Right atrium auricular region (tissue), 2 donors: ENCODE data around the gene ATP6V0A1. TPM values are rescaled to one million over a fixed set of nuclear protein-coding genes. Genes with fewer than 3 reads are reported as not detected.

Source experiments
- DNase-seq: peaks from one replicate; pipeline ENCODE4 v3.0.0-alpha.2; 2019; ENCODE audit warnings: low spot score
- H3K27ac ChIP-seq, 2 donors: fragments of 200-600 bp; sonication (generic); 1 replicate in 1 of 2; 2 replicates in 1 of 2; pipeline ENCODE4 v1.5.1; 2016 to 2019
- H3K27me3 ChIP-seq, 2 donors: fragments of 200-600 bp; sonication (generic); one replicate each; pipeline versions ENCODE4 v1.5.1 to v1.6.0; 2017 to 2019
- H3K36me3 ChIP-seq: fragments of 200-600 bp; sonication (generic); one replicate; pipeline ENCODE4 v1.5.1; 2016
- H3K4me1 ChIP-seq, 2 donors: fragments of 200-600 bp; sonication (generic); one replicate each; pipeline versions ENCODE4 v1.5.1 to v1.6.0; 2017 to 2019
- H3K4me3 ChIP-seq, 2 donors: fragments of 200-600 bp; sonication (generic); 1 replicate in 1 of 2; 2 replicates in 1 of 2; pipeline ENCODE4 v1.5.1; 2017 to 2019; ENCODE audit warnings: mild to moderate bottlenecking in 1 of 2, moderate library complexity in 1 of 2
- H3K9me3 ChIP-seq, 2 donors: fragments of 200-600 bp; sonication (generic); one replicate each; pipeline ENCODE4 v1.5.1; 2019
- CTCF ChIP-seq, 2 donors: fragments of 200-600 bp; sonication (generic); IDR thresholded peaks; one replicate each; pipeline ENCODE4 v1.5.1; 2019; ENCODE audit warnings: antibody characterized with exemption in 2 of 2
- total RNA-seq, 2 donors: library from RNA; depleted of rRNA; stranded (reverse); fragments of >200 nt; gene quantifications; one replicate each; pipeline ENCODE4 v1.1.0, GENCODE V29; 2016

The ATP6V0A1 gene
- total RNA-seq, 2 donors from 2014 or later, result 38.9 to 67.5 TPM

GRCh38 chr17:42514867-42515266 is 56.2 kb downstream of the ATP6V0A1 start:
- Histone ChIP-seq H3K36me3 (peaks cover 28% of the 10 kb centered on the region), H3K27me3 (no peaks in the 10 kb centered on the region), H3K27ac (no peak overlapping the region), H3K4me1 (peaks cover 4 to 56% of the 10 kb centered on the region in 2 donors), H3K9me3 (no peaks in the 10 kb centered on the region), H3K4me3 (no peak overlapping the region)
- no peak for TF ChIP-seq CTCF (IDR thresholded peaks at IDR 0.05)
- DNase-seq, result no peak

- peak; percentile 95 for DNase-seq
- TF ChIP-seq CTCF (IDR thresholded peaks at IDR 0.05), result peak; percentile 77 to 94
- no peaks in the 10 kb centered on the region for H3K27me3 ChIP-seq
- H3K4me3 ChIP-seq, result no peak overlapping the region
- peaks cover 15% of the 10 kb centered on the region for H3K36me3 ChIP-seq
- H3K9me3 ChIP-seq, result no peaks in the 10 kb centered on the region
- H3K27ac ChIP-seq, result peak overlapping the region; percentile 91 to 98
- H3K4me1 ChIP-seq, result peaks cover 4 to 77% of the 10 kb centered on the region in 2 donors
These were observed 58.8 kb downstream of the ATP6V0A1 start for GRCh38 chr17:42517516-42517915.

DNA sequence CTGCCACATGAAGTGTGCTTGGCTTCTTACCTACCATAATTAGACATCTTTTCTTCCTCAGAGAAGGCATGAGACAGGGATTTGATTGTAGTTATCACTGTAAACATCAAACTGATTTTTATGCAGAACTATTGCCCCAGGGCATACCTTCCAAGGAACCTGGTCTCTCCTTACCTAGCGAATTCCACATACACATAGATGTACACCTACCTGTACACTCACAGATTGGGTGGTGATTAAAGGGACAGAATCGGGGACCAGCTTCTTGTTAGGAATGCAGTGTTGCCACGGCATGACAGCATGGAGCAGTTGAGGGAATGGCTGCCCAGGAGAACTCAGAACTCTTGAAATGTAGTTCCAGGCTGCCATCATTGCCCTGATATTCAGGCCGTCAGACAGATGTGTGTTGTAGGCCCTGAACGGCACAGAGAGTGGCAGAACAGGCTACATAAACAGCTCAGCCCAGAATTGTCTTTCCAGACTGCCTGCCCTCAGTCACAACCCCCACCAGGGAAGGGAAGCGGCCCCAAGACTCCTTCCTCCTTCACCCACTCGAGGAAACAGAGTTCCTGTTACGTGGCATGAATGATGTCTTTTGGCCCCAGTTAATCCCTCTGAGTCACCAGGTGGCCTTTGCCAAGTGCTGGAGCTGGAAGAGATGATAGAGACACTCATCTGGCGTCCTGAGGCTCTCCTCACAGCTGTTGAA is 59.5 kb downstream of the ATP6V0A1 start:
- no peak for TF ChIP-seq CTCF (IDR thresholded peaks at IDR 0.05)
- Histone ChIP-seq H3K4me1 (peaks cover 4 to 79% of the 10 kb centered on the region in 2 donors), H3K9me3 (no peaks in the 10 kb centered on the region), H3K27me3 (no peaks in the 10 kb centered on the region), H3K27ac (peak overlapping the region; percentile 91 to 98), H3K36me3 (peaks cover 15% of the 10 kb centered on the region), H3K4me3 (no peak overlapping the region)
- peak; percentile 96 for DNase-seq

- Histone ChIP-seq H3K36me3 (peaks cover 11% of the 10 kb centered on the region), H3K4me1 (peaks cover 4 to 73% of the 10 kb centered on the region in 2 donors), H3K27ac (peak overlapping the region; percentile 91 to 98), H3K27me3 (no peaks in the 10 kb centered on the region), H3K9me3 (no peaks in the 10 kb centered on the region), H3K4me3 (no peak overlapping the region)
- no peak for TF ChIP-seq CTCF (IDR thresholded peaks at IDR 0.05)
- DNase-seq, result peak; percentile 77
These were observed 60.3 kb downstream of the ATP6V0A1 start for GRCh38 chr17:42518755-42519545.

DNA sequence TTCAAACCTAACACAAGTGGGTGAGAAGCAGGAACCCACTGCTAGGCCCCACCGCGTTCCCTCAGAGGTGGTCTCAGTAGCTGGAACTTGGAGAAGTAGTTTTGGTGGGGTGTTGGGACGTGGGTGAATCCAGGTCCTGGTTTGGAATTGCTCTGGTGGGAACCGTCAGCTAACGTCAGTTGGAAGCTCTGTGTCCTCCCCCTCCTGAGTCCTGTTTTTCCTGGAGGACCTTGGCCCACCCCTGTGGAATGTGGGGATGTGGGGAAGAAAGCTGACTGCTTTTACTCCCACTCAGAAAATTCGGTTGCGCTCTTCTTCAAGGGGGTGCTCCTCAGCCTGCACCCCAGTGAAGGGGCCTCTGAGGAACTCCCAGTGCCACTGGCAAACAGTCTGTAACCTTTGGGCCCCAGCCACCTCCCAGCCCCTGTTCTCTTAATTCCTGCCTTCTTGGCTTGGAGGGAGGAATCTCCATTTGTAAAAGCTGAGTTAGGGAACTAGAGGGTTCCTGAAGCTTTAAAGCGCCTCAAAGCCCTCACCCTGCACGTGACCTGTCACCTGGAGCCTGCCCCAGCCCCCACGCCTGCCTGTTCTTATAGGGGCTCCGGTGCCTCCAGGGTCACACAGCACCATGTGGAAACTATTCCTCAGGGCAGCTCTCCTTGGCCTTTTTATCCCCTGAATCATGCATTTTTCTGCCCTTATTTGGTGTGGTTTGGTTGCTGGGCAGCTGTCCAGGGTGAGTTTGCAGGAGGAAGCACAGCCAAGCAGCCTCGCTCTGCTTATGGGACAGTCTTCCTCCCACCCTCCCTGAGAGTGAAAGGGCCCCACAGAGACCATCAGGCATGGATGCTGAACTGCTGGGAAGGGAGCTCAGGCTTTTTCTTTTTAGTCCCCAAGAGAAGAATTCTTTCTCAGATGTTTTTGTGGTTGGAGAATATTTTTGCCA is 61.1 kb downstream of the ATP6V0A1 start:
- Histone ChIP-seq H3K36me3 (peaks cover 2% of the 10 kb centered on the region), H3K27ac (peak overlapping the region; percentile 91 to 98), H3K27me3 (no peaks in the 10 kb centered on the region), H3K4me3 (no peak overlapping the region), H3K9me3 (no peaks in the 10 kb centered on the region), H3K4me1 (peaks cover 4 to 76% of the 10 kb centered on the region in 2 donors)
- TF ChIP-seq CTCF (IDR thresholded peaks at IDR 0.05), result no peak
- peak; percentile 97 for DNase-seq
